ENCODE results near the gene BLTP1.
"Not testable (repeated sequence)": the region's sequence is repeated elsewhere in the genome, so short reads cannot be mapped to it uniquely, and the experiment has no call there.

The BLTP1 gene

GRCh38 chr4:122151982-122152710, at the start of gene BLTP1:
Gene BLTP1, plus strand, starts transcription at chr4:122152331. Its CDS starts 18,317 bp downstream, at chr4:122170648.
- peak; percentile 62 for DNase-seq

- no peak for DNase-seq
Observed at GRCh38 chr4:122104184-122104583, 47.9 kb upstream of the BLTP1 start.

- DNase-seq, result no peak
Observed at GRCh38 chr4:122107680-122108079, 44.5 kb upstream of the BLTP1 start.

GRCh38 chr4:122110304-122110703, 41.8 kb upstream of the BLTP1 start:
- not testable (repeated sequence) for DNase-seq

GRCh38 chr4:122117743-122118142, 34.4 kb upstream of the BLTP1 start:
- DNase-seq, result no peak

GRCh38 chr4:122118243-122118642, 33.9 kb upstream of the BLTP1 start:
- DNase-seq, result no peak

- no peak for DNase-seq
Observed at GRCh38 chr4:122119739-122120138, 32.4 kb upstream of the BLTP1 start.

- DNase-seq, result no peak
Observed at GRCh38 chr4:122121593-122121992, 30.5 kb upstream of the BLTP1 start.

- no peak for DNase-seq
Observed at GRCh38 chr4:122122083-122122482, 30.0 kb upstream of the BLTP1 start.

GRCh38 chr4:122129061-122129460, 23.1 kb upstream of the BLTP1 start:
- DNase-seq, result no peak

GRCh38 chr4:122131562-122132157, 20.5 kb upstream of the BLTP1 start:
- no peak for DNase-seq

- DNase-seq, result no peak
Observed at GRCh38 chr4:122132891-122133290, 19.2 kb upstream of the BLTP1 start.

- no peak for DNase-seq
Observed at GRCh38 chr4:122139139-122139538, 13.0 kb upstream of the BLTP1 start.

GRCh38 chr4:122140834-122141233, 11.3 kb upstream of the BLTP1 start:
- DNase-seq, result no peak

- no peak for DNase-seq
Observed at GRCh38 chr4:122142687-122143086, 9.4 kb upstream of the BLTP1 start.

GRCh38 chr4:122146652-122147051, 5.5 kb upstream of the BLTP1 start:
- DNase-seq, result no peak

- no peak for DNase-seq
Observed at GRCh38 chr4:122150931-122151330, 1.2 kb upstream of the BLTP1 start.

GRCh38 chr4:122152711-122153226, 638 bp downstream of the BLTP1 start:
- DNase-seq, result no peak

GRCh38 chr4:122156819-122157218, 4.7 kb downstream of the BLTP1 start:
- no peak for DNase-seq

- no peak for DNase-seq
Observed at GRCh38 chr4:122163301-122163700, 11.2 kb downstream of the BLTP1 start.

- DNase-seq, result no peak
Observed at GRCh38 chr4:122163767-122164166, 11.6 kb downstream of the BLTP1 start.

- no peak for DNase-seq
Observed at GRCh38 chr4:122167369-122167768, 15.2 kb downstream of the BLTP1 start.

GRCh38 chr4:122170775-122171174, 18.6 kb downstream of the BLTP1 start:
- DNase-seq, result no peak

GRCh38 chr4:122171323-122171722, 19.2 kb downstream of the BLTP1 start:
- DNase-seq, result no peak

GRCh38 chr4:122172266-122172665, 20.1 kb downstream of the BLTP1 start:
- no peak for DNase-seq
